GM12878 (cell line): ENCODE results near the gene MYRF. TPM values are rescaled to one million over a fixed set of nuclear protein-coding genes. Genes with fewer than 3 reads are reported as not detected.

ENCODE experiments used
- ATAC-seq: fragments of 200-7000 bp; cut with Tn5 transposase; 3 replicates; pipeline ENCODE4 v1.9.1; 2020; ENCODE audit warnings: mild to moderate bottlenecking, moderate library complexity
- BruUV-seq: library from RNA; stranded (reverse); fragments of 400-500 nt; replicated peaks from 2 replicates; lab custom pipeline; 2021; lab: Mats Ljungman, UMichigan
- CTCF ChIA-PET: fragments of 300-600 bp; sonication (Branson Sonifier 250); formaldehyde crosslinking; extraction: SDS; loops from one replicate; lab custom pipeline; 2021; ENCODE audit warnings: inconsistent platforms; lab: Yijun Ruan, JAX
- POLR2A ChIA-PET: fragments of 350-600 bp; formaldehyde crosslinking; extraction: SDS; loops from one replicate; lab custom pipeline; 2021; ENCODE audit warnings: inconsistent platforms; lab: Charles Lee
- RAD21 ChIA-PET: fragments of 300-600 bp; sonication (Branson Sonifier 250); formaldehyde crosslinking; loops from one replicate; lab custom pipeline; 2023; ENCODE audit warnings: antibody characterized with exemption; ENCODE audit not compliant: unreplicated experiment; lab: Charles Lee
- SMC1A ChIA-PET: fragments of 300-600 bp; sonication (Branson Sonifier 250); formaldehyde crosslinking; loops from one replicate; lab custom pipeline; 2023; ENCODE audit not compliant: unreplicated experiment, uncharacterized antibody; lab: Charles Lee
- DNase-seq: peaks from one replicate; pipeline ENCODE4 v3.0.0-alpha.2; 2011; ENCODE audit warnings: low read depth, low spot score
- FAIRE-seq: peaks from 3 replicates; lab custom pipeline; 2011; peaks lifted over from hg19 to GRCh38; lab: Jason Lieb, UNC
- H2AFZ ChIP-seq: 2 replicates; pipeline ENCODE4 v1.6.0; 2011; ENCODE audit warnings: low read depth, low read length, control low read depth; ENCODE audit not compliant: control insufficient read depth
- H3K27ac ChIP-seq: 2 replicates; pipeline ENCODE4 v1.5.1; 2011; ENCODE audit warnings: control low read depth; ENCODE audit not compliant: control insufficient read depth, insufficient read depth
- H3K27me3 ChIP-seq, 2 experiments: replicated peaks in 1 of 2; 2 replicates each; pipeline versions ENCODE4 v1.6.0 to v1.6.1; 2011; ENCODE audit warnings: low read length in 1 of 2; ENCODE audit not compliant: control insufficient read depth in 2 of 2, insufficient read depth in 2 of 2
- H3K36me3 ChIP-seq, 2 experiments: 2 replicates each; pipeline ENCODE4 v1.5.1; 2011; ENCODE audit warnings: low read length in 1 of 2; ENCODE audit not compliant: control insufficient read depth in 2 of 2, insufficient read depth in 2 of 2
- H3K4me1 ChIP-seq: 2 replicates; pipeline ENCODE4 v1.6.1; 2011; ENCODE audit warnings: mild to moderate bottlenecking, low read length, moderate library complexity, mixed read lengths; ENCODE audit not compliant: control insufficient read depth, insufficient read depth
- H3K4me2 ChIP-seq: 2 replicates; pipeline ENCODE4 v1.6.0; 2011; ENCODE audit warnings: control low read depth; ENCODE audit not compliant: control insufficient read depth, insufficient read depth
- H3K4me3 ChIP-seq: fragments of 200-600 bp; sonication (generic); 2 replicates; pipeline ENCODE4 v1.5.1; 2016
- H3K79me2 ChIP-seq: 2 replicates; pipeline ENCODE4 v1.6.0; 2011; ENCODE audit warnings: low read length; ENCODE audit not compliant: control insufficient read depth, insufficient read depth
- H3K9ac ChIP-seq: 2 replicates; pipeline ENCODE4 v1.8.0; 2011; ENCODE audit warnings: low read length, control low read depth, mixed read lengths; ENCODE audit not compliant: control insufficient read depth, insufficient read depth
- H3K9me3 ChIP-seq: replicated peaks from 3 replicates; pipeline ENCODE4 v1.5.1; 2011; ENCODE audit warnings: mild to moderate bottlenecking, low read length; ENCODE audit not compliant: control insufficient read depth, insufficient read depth
- H4K20me1 ChIP-seq: 2 replicates; pipeline ENCODE4 v1.6.0; 2011; ENCODE audit not compliant: control insufficient read depth, insufficient read depth
- CBX3 ChIP-seq: fragments of 200-600 bp; sonication (generic); IDR thresholded peaks from 2 replicates; pipeline ENCODE4 v1.6.1; 2016; ENCODE audit warnings: low read depth, borderline replicate concordance
- E4F1 ChIP-seq: fragments of 450-650 bp; IDR thresholded peaks from 2 replicates; pipeline ENCODE4 v1.6.1; 2018; ENCODE audit warnings: borderline replicate concordance, mild to moderate bottlenecking; ENCODE audit not compliant: partially characterized antibody
- GATAD2B ChIP-seq: fragments of 450-650 bp; conservative IDR thresholded peaks from 2 replicates; pipeline ENCODE4 v1.6.1; 2017; ENCODE audit warnings: low read depth, mild to moderate bottlenecking, moderate library complexity
- MYC ChIP-seq: IDR thresholded peaks from 2 replicates; pipeline ENCODE4 v1.6.1; 2011; ENCODE audit warnings: mild to moderate bottlenecking, low read length, moderate library complexity, inconsistent platforms; ENCODE audit not compliant: insufficient read depth, insufficient replicate concordance, insufficient read length, severe bottlenecking
- NKRF ChIP-seq: fragments of 450-650 bp; conservative IDR thresholded peaks from 2 replicates; pipeline ENCODE4 v1.6.1; 2017; ENCODE audit warnings: mild to moderate bottlenecking, moderate library complexity
- RAD21 ChIP-seq: IDR thresholded peaks from 2 replicates; pipeline ENCODE4 v1.6.1; 2011; ENCODE audit warnings: mild to moderate bottlenecking, low read depth, low read length, moderate library complexity; ENCODE audit not compliant: insufficient read depth
- SMC3 ChIP-seq: IDR thresholded peaks from 2 replicates; pipeline ENCODE4 v1.6.1; 2011; ENCODE audit warnings: low read length, improper control_type of control experiment, borderline replicate concordance
- TARDBP ChIP-seq: IDR thresholded peaks from 2 replicates; pipeline ENCODE4 v1.6.1; 2016; ENCODE audit warnings: borderline replicate concordance
- ZBTB33 ChIP-seq: fragments of 450-650 bp; IDR thresholded peaks from 2 replicates; pipeline ENCODE4 v1.6.1; 2017; ENCODE audit warnings: mild to moderate bottlenecking
- WGBS: methylation state at CpG from one replicate; pipeline ENCODE4 v1.1.6; 2016; ENCODE audit warnings: low lambda C conversion rate; ENCODE audit not compliant: insufficient replicate concordance, insufficient coverage; ENCODE audit errors: missing lambda C conversion rate; 5-methylcytosine and 5-hydroxymethylcytosine counted together
- in situ Hi-C: fragments of 300-500 bp; cut with MboI; formaldehyde crosslinking; loops from 9 replicates; pipeline ENCODE4 v1.14.3; 2018; ENCODE audit warnings: mixed read lengths
- intact Hi-C: fragments of 100-400 bp; cut with micrococcal nuclease; formaldehyde crosslinking; loops from one replicate; pipeline ENCODE4 v1.14.2; 2022; ENCODE audit not compliant: unreplicated experiment
- polyA plus RNA-seq, 11 experiments: library from polyadenylated mRNA; depleted of rRNA in 4 of 11; unstranded in 6 of 11; stranded (reverse) in 5 of 11; fragments of >200 nt; fragmentation: Nextera tagmentation in 4 of 11; fragmentation: Illumina TruSeq in 1 of 11; extraction: Ambion mirVana in 4 of 11; extraction: Trizol in 1 of 11; gene quantifications; 1 replicate in 1 of 11; 2 replicates in 10 of 11; pipeline versions ENCODE4 v1.2.1 to v1.2.3, GENCODE V29; 2011 to 2016; ENCODE audit warnings: inconsistent platforms in 2 of 11, missing spikeins in 2 of 11, low read depth in 1 of 11
- total RNA-seq, 4 experiments: library from RNA; depleted of rRNA in 3 of 4; stranded (reverse); fragments of >200 nt in 3 of 4; fragmentation: Illumina TruSeq in 1 of 4; extraction: Trizol in 1 of 4; gene quantifications; 2 replicates each; pipeline versions ENCODE4 v1.2.1 to v1.2.3, GENCODE V29; 2013 to 2021

MYRF gene
- total and polyA plus RNA-seq, 10 of the 15 experiments (the other 5 are each of a cell fraction or from before 2014, with no cell fraction given): 0.27 to 15.6 (median 0.89) TPM

- Histone ChIP-seq H2AFZ (no peak overlapping the region), H3K9ac (no peak overlapping the region), H3K4me1 (no peaks in the 10 kb centered on the region; the same call in 1 of the 2 replicates), H3K4me3 (no peak overlapping the region), H3K4me2 (no peak overlapping the region), H3K27ac (no peak overlapping the region), H3K36me3 (peaks cover 0 to 5% of the 10 kb centered on the region in 2 experiments; a peak in 3 of 4 replicates), H3K27me3 (no peaks in the 10 kb centered on the region), H4K20me1 (no peaks in the 10 kb centered on the region), H3K79me2 (no peaks in the 10 kb centered on the region), H3K9me3 (no peaks in the 10 kb centered on the region)
- DNase-seq (no peak), ATAC-seq (no peak), FAIRE-seq (no peak)
- in situ Hi-C loops: loop anchor here (5.0 kb wide), 1 partner anchor 34 kb away; no protein-coding TSS in a partner anchor
- ChIA-PET CTCF (interaction anchor here (0.9 to 1.7 kb wide), 4 partner anchors 16 to 301 kb away, joined by 3 to 10 read pairs (median 4); no protein-coding TSS in a partner anchor), SMC1A (no interaction called here), POLR2A (no interaction called here), RAD21 (interaction anchor here (1.1 kb wide), 1 partner anchor 34 kb away, joined by 3 read pairs; no protein-coding TSS in a partner anchor)
- intact Hi-C loops: no loop called here
- 41% methylated on average over 5 of the region's 5 CpGs for WGBS
- no TSS peak for BruUV-seq
- TF ChIP-seq E4F1: no peak
- no peak for TF ChIP-seq SMC3
Measured at GRCh38 chr11:61781585-61781984, 29.1 kb downstream of the MYRF start.

GRCh38 chr11:61782299-61782698, 29.9 kb downstream of the MYRF start:
- CTCF ChIA-PET: interaction anchor here (0.6 to 1.4 kb wide), 6 partner anchors 15 to 660 kb away, joined by 3 to 10 read pairs (median 4); no protein-coding TSS in a partner anchor
- BruUV-seq: no TSS peak
- POLR2A ChIA-PET: interaction anchor here (0.6 to 1.6 kb wide), 2 partner anchors 34 to 912 kb away, joined by 3 read pairs; no protein-coding TSS in a partner anchor
- no peak overlapping the region for H3K4me2 ChIP-seq
- H3K9me3 ChIP-seq: no peaks in the 10 kb centered on the region
- peaks cover 2 to 7% of the 10 kb centered on the region in 2 experiments for H3K36me3 ChIP-seq
- H3K9ac ChIP-seq: no peak overlapping the region
- H4K20me1 ChIP-seq: no peaks in the 10 kb centered on the region
- H3K27ac ChIP-seq: no peak overlapping the region
- no peaks in the 10 kb centered on the region; the same call in 1 of the 2 replicates for H3K4me1 ChIP-seq
- DNase-seq (no peak), ATAC-seq (no peak), FAIRE-seq (no peak)
- 69% methylated on average over 3 of the region's 3 CpGs for whole genome bisulfite sequencing
- RAD21 ChIA-PET: interaction anchor here (1.1 kb wide), 1 partner anchor 35 kb away, joined by 3 read pairs; no protein-coding TSS in a partner anchor
- SMC1A ChIA-PET: no interaction called here
- no peak overlapping the region for H2AFZ ChIP-seq
- H3K27me3 ChIP-seq: no peaks in the 10 kb centered on the region
- intact Hi-C loops: no loop called here
- in situ Hi-C loops: loop anchor here (5.0 kb wide), 1 partner anchor 35 kb away; no protein-coding TSS in a partner anchor
- no peak overlapping the region for H3K4me3 ChIP-seq
- H3K79me2 ChIP-seq: no peaks in the 10 kb centered on the region
- TF ChIP-seq NKRF (no peak), GATAD2B (no peak), TARDBP (no peak), MYC (no peak), ZBTB33 (no peak), CBX3 (no peak), RAD21 (no peak)
